ENCODE data around the gene DCP2.
"Not testable (repeated sequence)": the region's sequence is repeated elsewhere in the genome, so short reads cannot be mapped to it uniquely, and the experiment has no call there.

The DCP2 gene

GRCh38 chr5:112976432-112977309 is at the start of gene DCP2:
Gene DCP2 (plus strand): TSS chr5:112976798. CDS start chr5:112976934, 136 bp downstream.
- peak; percentile 99 for DNase-seq

- DNase-seq, result no peak
These were observed 47.1 kb upstream of the DCP2 start for GRCh38 chr5:112929336-112930081.

GRCh38 chr5:112930082-112930344 is 46.6 kb upstream of the DCP2 start:
- no peak for DNase-seq

GRCh38 chr5:112931473-112931872 is 45.1 kb upstream of the DCP2 start:
- peak; percentile 39 for DNase-seq

GRCh38 chr5:112933105-112933504 is 43.5 kb upstream of the DCP2 start:
- no peak for DNase-seq

GRCh38 chr5:112933651-112934365 is 42.8 kb upstream of the DCP2 start:
- no peak for DNase-seq

- DNase-seq, result no peak
These were observed 42.3 kb upstream of the DCP2 start for GRCh38 chr5:112934366-112934663.

GRCh38 chr5:112935675-112936074 is 40.9 kb upstream of the DCP2 start:
- no peak for DNase-seq

- DNase-seq, result no peak
These were observed 38.3 kb upstream of the DCP2 start for GRCh38 chr5:112938286-112938685.

GRCh38 chr5:112940670-112941069 is 35.9 kb upstream of the DCP2 start:
- no peak for DNase-seq

GRCh38 chr5:112948458-112948857 is 28.1 kb upstream of the DCP2 start:
- DNase-seq, result no peak

GRCh38 chr5:112951124-112951702 is 25.4 kb upstream of the DCP2 start:
- DNase-seq, result no peak

- no peak for DNase-seq
These were observed 20.0 kb upstream of the DCP2 start for GRCh38 chr5:112956606-112957005.

- no peak for DNase-seq
These were observed 19.4 kb upstream of the DCP2 start for GRCh38 chr5:112957036-112957808.

GRCh38 chr5:112958093-112959088 is 18.2 kb upstream of the DCP2 start:
- DNase-seq, result peak; percentile 60

GRCh38 chr5:112959872-112960271 is 16.7 kb upstream of the DCP2 start:
- DNase-seq, result peak; percentile 93

- DNase-seq, result peak; percentile 97
These were observed 16.3 kb upstream of the DCP2 start for GRCh38 chr5:112960315-112960714.

GRCh38 chr5:112960863-112961504 is 15.6 kb upstream of the DCP2 start:
- DNase-seq, result peak; percentile 60

GRCh38 chr5:112963374-112963733 is 13.2 kb upstream of the DCP2 start:
- DNase-seq, result not testable (repeated sequence)

GRCh38 chr5:112965733-112966306 is 10.8 kb upstream of the DCP2 start:
- no peak for DNase-seq

All from NCI-H82 (cell line).